Measurements from ENCODE around the gene CHSY1. TPM values are rescaled to one million over a fixed set of nuclear protein-coding genes. Genes with fewer than 3 reads are reported as not detected.
"Not testable (repeated sequence)": the region's sequence is repeated elsewhere in the genome, so short reads cannot be mapped to it uniquely, and the experiment has no call there.

Gene CHSY1
- total RNA-seq, 1 donor from 2014 or later = 39.7 TPM

- Mint-ChIP-seq H3K27ac (ENCODE audit: unreplicated experiment) (no peak overlapping the region), H3K9me3 (ENCODE audit: unreplicated experiment) (no peaks in the 10 kb centered on the region), H3K4me1 (ENCODE audit: unreplicated experiment) (peaks cover 19% of the 10 kb centered on the region), H3K36me3 (ENCODE audit: unreplicated experiment) (peaks cover 4% of the 10 kb centered on the region), H3K4me3 (ENCODE audit: unreplicated experiment) (no peak overlapping the region), H3K27me3 (ENCODE audit: unreplicated experiment) (no peaks in the 10 kb centered on the region)
- no peak for DNase-seq (ENCODE audit: extremely low spot score, unreplicated experiment)
- TF ChIP-seq, protein P1, sequence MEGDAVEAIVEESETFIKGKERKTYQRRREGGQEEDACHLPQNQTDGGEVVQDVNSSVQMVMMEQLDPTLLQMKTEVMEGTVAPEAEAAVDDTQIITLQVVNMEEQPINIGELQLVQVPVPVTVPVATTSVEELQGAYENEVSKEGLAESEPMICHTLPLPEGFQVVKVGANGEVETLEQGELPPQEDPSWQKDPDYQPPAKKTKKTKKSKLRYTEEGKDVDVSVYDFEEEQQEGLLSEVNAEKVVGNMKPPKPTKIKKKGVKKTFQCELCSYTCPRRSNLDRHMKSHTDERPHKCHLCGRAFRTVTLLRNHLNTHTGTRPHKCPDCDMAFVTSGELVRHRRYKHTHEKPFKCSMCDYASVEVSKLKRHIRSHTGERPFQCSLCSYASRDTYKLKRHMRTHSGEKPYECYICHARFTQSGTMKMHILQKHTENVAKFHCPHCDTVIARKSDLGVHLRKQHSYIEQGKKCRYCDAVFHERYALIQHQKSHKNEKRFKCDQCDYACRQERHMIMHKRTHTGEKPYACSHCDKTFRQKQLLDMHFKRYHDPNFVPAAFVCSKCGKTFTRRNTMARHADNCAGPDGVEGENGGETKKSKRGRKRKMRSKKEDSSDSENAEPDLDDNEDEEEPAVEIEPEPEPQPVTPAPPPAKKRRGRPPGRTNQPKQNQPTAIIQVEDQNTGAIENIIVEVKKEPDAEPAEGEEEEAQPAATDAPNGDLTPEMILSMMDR (IDR thresholded peaks at IDR 0.05) = no peak
Measured at GRCh38 chr15:101217446-101217845, 34.4 kb downstream of the CHSY1 start.

DNA sequence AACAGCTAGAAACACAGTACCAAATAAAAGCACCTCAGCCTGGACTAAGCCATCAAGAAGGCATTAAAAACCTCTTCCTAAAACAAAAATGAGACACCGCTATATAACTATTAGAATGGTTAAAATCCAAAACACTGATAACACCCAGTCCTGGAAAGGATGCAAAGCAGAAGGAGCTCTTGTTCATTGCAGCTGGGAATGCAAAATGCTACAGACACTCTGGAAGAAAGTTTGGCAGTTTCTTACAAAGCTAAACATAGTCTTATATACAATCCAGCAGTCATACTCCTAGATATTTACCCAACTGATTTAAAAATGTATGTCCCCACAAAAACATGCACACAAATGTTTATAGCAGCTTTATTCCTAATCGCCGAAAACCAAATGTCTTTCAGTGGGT is 35.7 kb downstream of the CHSY1 start:
- no peaks in the 10 kb centered on the region for H3K9me3 Mint-ChIP-seq (ENCODE audit: unreplicated experiment)
- peaks cover 19% of the 10 kb centered on the region for H3K4me1 Mint-ChIP-seq (ENCODE audit: unreplicated experiment)
- DNase-seq (ENCODE audit: extremely low spot score, unreplicated experiment) = no peak
- no peaks in the 10 kb centered on the region for H3K27me3 Mint-ChIP-seq (ENCODE audit: unreplicated experiment)
- no peak overlapping the region for H3K4me3 Mint-ChIP-seq (ENCODE audit: unreplicated experiment)
- no peak overlapping the region for H3K27ac Mint-ChIP-seq (ENCODE audit: unreplicated experiment)
- peaks cover 4% of the 10 kb centered on the region for H3K36me3 Mint-ChIP-seq (ENCODE audit: unreplicated experiment)
- TF ChIP-seq, protein P1 (IDR thresholded peaks at IDR 0.05) = no peak

- Mint-ChIP-seq H3K27me3 (ENCODE audit: unreplicated experiment) (no peaks in the 10 kb centered on the region), H3K4me1 (ENCODE audit: unreplicated experiment) (peaks cover 19% of the 10 kb centered on the region), H3K4me3 (ENCODE audit: unreplicated experiment) (no peak overlapping the region), H3K27ac (ENCODE audit: unreplicated experiment) (no peak overlapping the region), H3K9me3 (ENCODE audit: unreplicated experiment) (no peaks in the 10 kb centered on the region), H3K36me3 (ENCODE audit: unreplicated experiment) (peaks cover 4% of the 10 kb centered on the region)
- no peak for DNase-seq (ENCODE audit: extremely low spot score, unreplicated experiment)
- TF ChIP-seq, protein P1 (IDR thresholded peaks at IDR 0.05) = no peak
Measured at GRCh38 chr15:101215681-101216080, 36.2 kb downstream of the CHSY1 start.

DNA sequence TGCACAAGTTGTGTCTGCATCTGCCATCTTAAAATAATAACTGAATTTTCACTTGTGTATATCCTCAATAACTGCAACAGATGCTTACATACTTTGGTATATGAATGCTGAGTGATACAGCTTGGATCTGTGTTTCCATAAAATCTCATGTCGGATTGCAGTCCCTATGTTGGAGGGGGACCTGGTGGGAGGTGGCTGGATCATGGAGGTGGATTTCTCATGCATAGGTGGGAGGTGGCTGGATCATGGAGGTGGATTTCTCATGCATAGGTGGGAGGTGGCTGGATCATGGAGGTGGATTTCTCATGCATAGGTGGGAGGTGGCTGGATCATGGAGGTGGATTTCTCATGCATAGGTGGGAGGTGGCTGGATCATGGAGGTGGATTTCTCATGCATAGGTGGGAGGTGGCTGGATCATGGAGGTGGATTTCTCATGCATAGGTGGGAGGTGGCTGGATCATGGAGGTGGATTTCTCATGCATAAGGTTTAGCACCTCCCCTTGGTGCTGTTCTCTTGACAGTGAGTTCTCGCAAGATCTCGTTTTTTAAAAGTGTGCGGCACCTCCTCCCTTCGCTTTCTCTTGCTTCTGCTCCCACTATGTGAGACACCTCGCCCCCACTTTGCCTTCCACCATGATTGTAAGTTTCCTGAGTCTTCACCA is 37.3 kb downstream of the CHSY1 start:
- not testable (repeated sequence) for H3K36me3 Mint-ChIP-seq (ENCODE audit: unreplicated experiment); H3K9me3 Mint-ChIP-seq (ENCODE audit: unreplicated experiment); H3K4me3 Mint-ChIP-seq (ENCODE audit: unreplicated experiment); DNase-seq (ENCODE audit: extremely low spot score, unreplicated experiment); H3K27ac Mint-ChIP-seq (ENCODE audit: unreplicated experiment); H3K27me3 Mint-ChIP-seq (ENCODE audit: unreplicated experiment)
- H3K4me1 Mint-ChIP-seq (ENCODE audit: unreplicated experiment) = peaks cover 23% of the 10 kb centered on the region

DNA sequence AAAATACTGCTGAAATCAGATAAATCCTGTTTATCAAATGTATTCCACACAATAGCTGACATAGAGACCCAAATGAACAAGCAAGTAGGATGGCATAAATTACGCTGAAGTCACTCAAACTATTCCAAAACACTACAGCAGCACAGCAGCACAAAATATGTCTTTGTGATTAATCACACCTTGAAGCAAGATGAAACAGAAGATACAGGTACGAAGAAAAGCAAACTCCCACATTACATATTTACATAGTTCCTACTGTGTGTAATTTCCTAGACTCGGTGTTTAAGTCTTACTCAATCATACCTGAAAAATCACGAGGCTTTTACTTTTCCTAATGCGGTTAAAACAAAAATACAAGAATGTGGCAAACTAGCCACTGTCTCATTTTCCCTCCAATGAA is 38.3 kb downstream of the CHSY1 start:
- DNase-seq (ENCODE audit: extremely low spot score, unreplicated experiment) = no peak
- Mint-ChIP-seq H3K9me3 (ENCODE audit: unreplicated experiment) (no peaks in the 10 kb centered on the region), H3K27me3 (ENCODE audit: unreplicated experiment) (no peaks in the 10 kb centered on the region), H3K36me3 (ENCODE audit: unreplicated experiment) (peaks cover 4% of the 10 kb centered on the region), H3K4me3 (ENCODE audit: unreplicated experiment) (no peak overlapping the region), H3K27ac (ENCODE audit: unreplicated experiment) (no peak overlapping the region), H3K4me1 (ENCODE audit: unreplicated experiment) (peaks cover 31% of the 10 kb centered on the region)
- TF ChIP-seq, protein P1 (IDR thresholded peaks at IDR 0.05) = no peak
